HG02623 (cell line): ENCODE data around the gene OR1N2.
"Not testable (repeated sequence)": the region's sequence is repeated elsewhere in the genome, so short reads cannot be mapped to it uniquely, and the experiment has no call there.

Experiments
- ATAC-seq: cut with Tn5 transposase; IDR thresholded peaks from one replicate; pipeline ENCODE4 v1.9.1; 2021; ENCODE audit warnings: moderate library complexity; ENCODE audit not compliant: unreplicated experiment

The OR1N2 gene, protein sequence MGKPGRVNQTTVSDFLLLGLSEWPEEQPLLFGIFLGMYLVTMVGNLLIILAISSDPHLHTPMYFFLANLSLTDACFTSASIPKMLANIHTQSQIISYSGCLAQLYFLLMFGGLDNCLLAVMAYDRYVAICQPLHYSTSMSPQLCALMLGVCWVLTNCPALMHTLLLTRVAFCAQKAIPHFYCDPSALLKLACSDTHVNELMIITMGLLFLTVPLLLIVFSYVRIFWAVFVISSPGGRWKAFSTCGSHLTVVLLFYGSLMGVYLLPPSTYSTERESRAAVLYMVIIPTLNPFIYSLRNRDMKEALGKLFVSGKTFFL

DNA sequence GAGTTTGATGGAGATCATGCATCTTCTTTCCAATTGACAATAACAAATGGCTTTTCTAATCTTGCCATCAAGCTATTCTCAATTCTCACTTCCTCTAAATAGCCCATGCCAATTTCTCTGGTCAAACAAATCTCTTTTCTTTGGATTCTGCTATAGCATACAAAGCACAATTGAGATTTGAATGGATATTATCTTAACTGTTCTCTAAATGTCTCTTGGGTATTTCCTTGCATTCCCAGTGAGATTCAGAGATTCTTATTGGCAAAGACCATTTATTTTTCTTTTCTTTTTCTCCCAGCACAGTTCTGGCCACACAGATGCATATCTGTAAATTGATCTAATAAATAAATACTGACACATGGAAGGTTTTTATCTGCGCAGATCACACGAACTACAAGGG is at the start of gene OR1N2:
Gene OR1N2, plus strand, starts transcription at position 301 of the 400 bp plus-strand sequence. CDS start 100 bp downstream, outside the sequence.
- no peak for ATAC-seq

DNA sequence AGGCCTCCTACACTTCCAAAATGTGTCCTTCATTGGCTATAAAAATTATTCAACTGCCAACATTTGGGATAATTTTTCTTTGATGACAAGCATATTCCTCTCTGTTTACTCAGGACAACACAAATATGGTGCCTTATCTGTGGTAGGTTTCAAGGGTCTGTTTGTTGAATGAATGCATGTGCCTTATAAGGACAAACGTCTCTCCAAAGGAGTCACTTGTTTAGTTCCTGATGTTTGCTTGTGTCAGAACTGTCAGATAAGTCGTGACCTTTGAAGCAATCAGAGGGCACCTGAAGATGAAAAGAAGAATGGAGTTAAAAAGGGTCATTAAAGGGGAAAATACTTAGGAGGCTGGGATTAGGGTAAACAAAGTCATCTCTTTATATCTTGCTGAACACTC is 45.9 kb upstream of the OR1N2 start:
- no peak for ATAC-seq

DNA sequence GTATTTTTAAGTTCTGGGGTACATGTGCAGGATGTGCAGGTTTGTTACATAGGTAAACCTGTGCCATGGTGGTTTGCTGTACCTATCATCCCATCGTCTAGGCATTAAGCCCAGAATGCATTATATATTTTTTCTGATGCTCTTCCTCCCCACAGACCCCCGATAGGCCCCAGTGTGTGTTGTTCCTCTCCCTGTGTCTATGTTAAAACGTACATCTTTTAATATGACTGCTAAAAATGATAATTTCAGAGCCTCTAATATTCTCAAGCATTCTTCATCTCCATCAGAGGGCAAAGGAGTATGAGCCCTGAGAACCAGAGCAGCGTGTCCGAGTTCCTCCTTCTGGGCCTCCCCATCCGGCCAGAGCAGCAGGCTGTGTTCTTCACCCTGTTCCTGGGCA is 42.4 kb upstream of the OR1N2 start, which contains the start of gene OR1J2:
Gene OR1J2, plus strand, starts transcription at position 301 of the 400 bp plus-strand sequence. Its CDS starts 0 bp downstream, at position 301.
- no peak for ATAC-seq

DNA sequence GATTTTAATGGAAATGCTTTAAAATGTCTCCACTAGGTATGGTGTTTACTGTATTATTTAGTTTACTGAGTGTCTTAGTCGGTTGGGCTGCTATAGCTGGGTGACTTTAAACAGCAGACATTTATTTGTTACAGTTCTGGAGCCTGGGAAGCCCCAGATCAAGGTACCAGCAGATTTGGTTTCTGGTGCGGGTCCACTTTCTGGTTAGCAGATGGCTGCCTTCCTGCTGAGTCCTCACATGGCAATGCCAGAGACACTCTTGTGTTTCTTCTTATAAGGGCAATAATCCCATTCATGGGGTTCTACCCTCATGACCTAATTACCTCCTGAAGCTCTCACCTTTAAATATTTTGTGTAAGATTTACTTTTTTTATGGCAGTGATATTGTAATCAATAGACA is 34.7 kb upstream of the OR1N2 start:
- no peak for ATAC-seq

DNA sequence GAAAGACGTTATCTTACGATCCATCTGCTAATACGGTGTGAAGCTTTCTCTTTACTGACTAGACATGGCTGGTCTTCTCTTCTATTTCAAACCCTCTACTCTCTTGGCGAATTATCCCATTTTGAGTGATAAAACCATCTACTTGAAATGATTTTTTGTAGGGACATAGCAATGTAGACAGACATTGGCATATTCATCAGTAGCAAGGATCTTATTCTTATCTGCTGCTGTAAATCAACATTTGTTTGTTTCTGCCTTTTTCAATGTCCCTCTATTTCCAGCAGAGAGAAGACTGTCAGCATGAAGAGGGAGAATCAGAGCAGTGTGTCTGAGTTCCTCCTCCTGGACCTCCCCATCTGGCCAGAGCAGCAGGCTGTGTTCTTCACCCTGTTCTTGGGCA is 34.1 kb upstream of the OR1N2 start, which contains the start of gene OR1J4:
Gene OR1J4, plus strand, starts transcription at position 301 of the 400 bp plus-strand sequence. Its CDS starts 0 bp downstream, at position 301.
- ATAC-seq = no peak

DNA sequence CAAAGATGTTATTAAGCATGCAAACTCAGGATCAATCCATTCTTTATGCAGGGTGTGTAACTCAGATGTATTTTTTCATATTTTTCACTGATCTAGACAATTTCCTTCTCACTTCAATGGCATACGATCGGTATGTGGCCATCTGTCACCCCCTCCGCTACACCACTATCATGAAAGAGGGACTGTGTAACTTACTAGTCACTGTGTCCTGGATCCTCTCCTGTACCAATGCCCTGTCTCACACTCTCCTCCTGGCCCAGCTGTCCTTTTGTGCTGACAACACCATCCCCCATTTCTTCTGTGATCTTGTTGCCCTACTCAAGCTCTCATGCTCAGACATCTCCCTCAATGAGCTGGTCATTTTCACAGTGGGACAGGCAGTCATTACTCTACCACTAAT is 33.5 kb upstream of the OR1N2 start:
- no peak for ATAC-seq

DNA sequence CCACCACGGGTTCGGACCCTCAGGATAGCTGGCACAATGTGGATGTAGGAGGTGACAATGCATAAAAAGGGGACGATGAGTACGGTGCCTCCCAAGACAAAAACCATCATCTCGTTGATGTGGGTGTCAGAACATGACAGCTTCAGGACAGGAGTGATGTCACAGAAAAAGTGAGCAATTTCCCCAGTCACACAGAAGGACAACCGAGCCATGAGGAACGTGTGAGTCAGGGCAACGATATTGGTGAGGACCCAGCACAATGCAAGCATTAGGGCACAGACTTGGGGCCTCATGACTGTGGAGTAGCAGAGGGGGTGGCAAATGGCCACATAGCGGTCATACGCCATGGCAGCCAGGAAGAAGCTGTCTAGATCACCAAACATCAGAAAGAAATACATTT is 26.3 kb upstream of the OR1N2 start:
- no peak for ATAC-seq

DNA sequence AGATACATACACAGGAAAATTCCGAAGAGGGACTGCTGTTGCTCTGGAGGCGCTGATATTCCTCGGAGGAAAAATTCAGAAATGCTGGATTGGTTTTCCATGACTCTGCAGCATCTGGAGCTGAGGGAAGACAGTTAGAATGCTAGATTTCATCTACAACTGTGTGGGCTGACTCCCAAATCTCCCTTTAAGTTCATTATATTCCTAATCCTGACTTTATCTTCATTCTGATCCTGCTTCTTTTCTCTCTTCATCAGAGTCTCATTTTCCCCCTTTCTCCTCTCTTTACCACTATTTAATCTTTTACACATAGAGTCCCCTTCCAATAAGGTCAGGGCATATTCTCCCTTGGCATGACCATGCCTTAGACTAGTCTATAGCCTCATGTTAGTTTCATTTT is 25.7 kb upstream of the OR1N2 start, which contains the start of gene OR1N1:
Gene OR1N1, minus strand, starts transcription at position 101 of the 400 bp plus-strand sequence. Its CDS starts 0 bp downstream, at position 101.
- no peak for ATAC-seq

DNA sequence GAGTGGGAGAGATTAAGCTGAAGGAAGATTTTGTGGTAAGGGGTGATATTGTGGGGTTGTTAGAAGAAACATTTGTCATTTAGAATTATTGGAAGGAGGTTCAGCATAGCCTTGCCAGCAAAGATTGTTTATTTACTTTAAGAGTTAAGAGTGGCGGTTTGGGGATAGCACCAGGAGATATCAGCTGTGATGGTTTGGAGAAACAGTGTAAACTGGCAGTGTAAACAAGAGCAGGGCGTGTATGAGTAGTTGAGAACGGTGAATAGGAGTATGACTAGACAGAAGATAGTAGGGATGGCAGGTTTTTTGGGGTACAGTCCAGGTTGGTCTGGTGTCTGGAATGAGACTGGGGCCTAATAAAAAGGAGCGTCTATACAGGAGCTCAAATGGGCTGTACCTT is 21.8 kb upstream of the OR1N2 start:
- not testable (repeated sequence) for ATAC-seq

DNA sequence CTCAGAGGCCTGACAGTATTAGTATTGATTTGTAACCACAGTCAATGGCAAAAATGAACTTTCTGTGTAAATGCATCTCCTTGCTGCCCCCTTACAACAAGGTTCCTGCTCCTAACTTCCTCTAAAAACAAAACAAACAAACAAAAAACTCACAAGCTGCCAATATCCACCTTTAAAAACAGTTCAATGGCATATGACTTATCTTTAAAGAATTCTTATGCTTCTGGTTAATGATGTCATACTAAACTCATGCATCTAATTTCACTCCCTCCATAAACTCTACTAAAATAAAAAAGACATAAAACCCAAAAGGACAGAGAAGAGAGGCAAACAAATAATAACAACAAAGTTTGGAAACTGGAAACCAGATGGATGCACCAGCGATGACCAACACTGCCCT is 16.8 kb upstream of the OR1N2 start:
- ATAC-seq = no peak

DNA sequence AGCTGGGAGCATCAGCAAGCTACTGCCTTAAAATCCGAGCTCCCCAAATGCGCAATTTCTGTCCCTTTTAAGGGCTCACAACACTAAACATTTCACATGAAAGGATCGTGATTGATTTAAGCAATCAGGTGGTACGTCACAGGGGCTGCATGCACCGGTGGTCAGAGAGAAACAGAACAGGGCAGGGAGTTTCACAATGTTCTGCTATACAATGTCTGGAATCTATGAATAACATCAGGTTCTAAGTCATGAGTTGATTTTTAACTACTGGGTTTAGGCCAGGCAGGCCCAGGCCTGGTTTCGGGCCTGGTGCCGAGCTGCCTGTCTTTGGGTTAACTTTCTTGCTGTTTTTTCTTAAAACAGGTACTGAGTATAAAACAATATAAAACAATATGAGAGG is 15.8 kb upstream of the OR1N2 start:
- not testable (repeated sequence) for ATAC-seq

DNA sequence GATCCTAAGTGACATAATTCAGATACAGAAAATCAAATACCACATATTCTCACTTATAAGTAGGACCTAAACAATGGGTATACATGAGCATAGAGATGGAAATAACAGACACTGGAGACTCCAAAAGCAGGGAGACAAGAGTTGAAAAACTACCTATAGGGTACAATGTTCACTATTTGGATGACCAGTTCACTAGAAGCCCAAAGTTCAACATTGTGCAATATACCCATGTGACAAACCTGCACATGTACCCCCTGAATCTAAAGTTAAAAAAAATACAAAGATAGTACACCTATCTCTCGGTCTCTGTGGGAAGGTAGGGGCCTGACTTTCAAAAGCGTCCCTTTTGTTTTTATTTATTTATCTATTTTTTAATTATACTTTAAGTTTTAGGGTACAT is 14.2 kb upstream of the OR1N2 start:
- ATAC-seq = no peak

DNA sequence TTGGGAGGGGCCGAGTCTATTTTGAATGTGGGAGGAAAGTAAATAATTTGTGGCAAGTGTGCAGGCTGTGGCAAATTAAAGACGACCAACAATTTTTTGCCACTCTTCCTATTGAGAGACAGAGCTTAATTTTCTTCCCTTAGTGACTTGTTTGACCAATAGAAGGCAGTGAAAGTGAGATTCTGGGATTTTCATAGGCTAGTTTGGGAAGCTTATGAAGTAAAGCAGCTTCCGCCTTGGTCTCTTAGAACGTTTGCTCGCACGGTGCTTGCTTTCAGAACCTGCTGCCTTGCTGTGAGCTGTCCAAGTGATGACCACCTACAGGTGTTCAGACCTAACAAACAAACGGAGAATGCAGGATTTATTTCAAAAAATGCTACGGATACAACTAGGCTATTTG is 6.7 kb upstream of the OR1N2 start:
- ATAC-seq = no peak

DNA sequence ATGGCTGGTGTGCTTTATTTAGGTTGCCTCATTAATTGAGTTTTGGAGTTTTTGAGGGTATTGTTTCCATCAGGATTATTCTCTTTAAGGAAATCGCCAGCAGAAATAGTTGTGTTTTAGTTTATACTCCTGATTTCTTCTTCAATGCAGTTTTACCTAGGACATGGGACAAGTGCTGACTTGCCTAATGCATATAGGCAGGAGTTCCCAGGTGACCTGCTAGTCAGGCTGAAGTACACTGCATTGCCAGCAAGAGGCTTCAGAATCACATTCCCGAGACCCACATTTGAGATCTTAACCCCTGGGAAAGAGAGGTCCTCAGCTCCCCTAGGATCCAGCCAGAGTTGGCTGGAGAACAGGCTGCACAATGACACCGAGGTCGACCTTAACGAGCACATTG is 1.5 kb upstream of the OR1N2 start:
- ATAC-seq = no peak

DNA sequence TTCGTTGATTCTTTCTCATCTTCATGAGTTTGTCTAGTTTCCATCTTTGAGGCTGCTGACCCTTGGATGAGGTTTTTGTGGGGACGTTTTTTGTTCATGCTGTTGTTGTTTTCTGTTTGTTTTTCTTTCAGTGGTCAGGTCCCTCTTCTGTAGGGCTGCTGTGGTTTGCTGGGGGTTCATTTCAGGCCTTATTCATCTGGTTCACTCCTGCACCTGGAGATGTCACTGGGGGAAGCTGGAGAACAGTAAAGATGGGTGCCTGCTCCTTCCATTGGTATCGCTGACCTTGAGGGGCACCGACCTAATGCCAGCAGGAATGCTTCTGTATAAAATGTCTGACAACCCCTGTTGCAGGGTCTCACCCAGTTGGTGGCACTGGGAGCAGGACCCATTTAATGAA is 8.5 kb downstream of the OR1N2 start:
- no peak for ATAC-seq

DNA sequence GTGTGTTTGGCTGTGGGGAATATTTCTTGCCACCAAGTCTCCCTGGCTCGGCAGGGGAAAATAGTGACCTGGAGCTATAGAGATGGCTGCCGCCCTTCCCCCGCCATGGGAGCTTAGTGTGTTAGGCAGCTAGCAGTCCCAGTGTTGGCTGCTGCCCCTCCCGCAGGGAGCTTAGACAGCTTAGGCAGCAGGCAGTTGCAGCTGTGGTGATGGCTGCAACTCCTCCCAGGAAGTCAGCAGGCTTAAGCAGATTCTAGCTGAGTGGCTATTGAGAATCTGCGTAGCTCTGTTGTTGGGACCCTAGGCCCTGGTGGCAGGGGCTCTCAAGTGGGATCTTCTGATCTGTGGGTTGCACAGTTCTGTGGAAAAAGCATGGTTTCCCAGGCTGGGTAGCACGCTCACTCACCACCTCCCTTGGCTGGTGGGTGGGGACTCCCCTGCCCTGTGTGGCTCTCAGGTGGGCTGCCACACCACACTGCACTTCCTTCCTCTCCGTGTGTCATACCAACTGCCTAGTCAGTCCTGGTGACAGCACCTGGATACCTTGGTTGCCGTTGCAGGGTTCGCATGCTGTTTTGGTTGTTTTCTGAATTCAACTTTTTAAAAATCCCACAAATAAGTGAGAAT is 9.3 kb downstream of the OR1N2 start:
- ATAC-seq = no peak

DNA sequence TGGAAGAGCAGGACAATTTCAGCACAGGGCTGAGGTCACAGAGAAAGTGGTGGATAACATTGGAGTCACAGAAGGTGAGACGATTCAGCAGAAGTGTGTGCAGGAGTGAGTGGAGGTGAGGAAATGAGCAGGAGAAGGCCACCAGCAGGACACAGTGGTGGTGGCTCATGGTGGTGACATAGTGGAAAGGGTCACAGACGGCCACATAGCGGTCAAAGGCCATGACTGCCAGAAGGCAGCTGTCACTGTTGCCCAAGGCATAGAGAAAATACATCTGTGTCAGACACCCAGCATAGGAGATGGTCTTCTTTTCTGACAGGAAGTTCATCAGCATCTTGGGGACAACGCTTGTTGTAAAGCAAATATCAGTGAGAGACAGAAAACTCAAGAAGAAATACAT is 15.0 kb downstream of the OR1N2 start:
- ATAC-seq = no peak

DNA sequence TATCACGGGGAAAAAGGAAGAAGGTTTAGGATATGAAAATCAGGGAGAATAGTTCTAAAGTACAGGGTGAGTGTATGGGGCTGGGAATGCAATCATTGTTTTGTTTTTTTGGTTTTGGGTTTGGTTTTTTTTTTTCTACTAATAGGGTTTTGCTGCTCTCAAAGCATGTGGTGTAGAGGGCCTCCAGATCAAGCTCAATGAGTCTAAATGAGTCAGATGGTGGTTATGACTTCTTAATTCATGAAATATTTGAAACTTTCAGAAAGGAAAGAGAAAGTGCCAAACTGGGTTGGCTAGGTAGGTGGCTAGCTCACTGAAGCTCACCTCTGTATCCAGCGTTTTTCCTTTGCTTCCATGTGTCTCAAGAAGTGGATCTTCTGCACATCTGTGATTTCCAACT is 19.5 kb downstream of the OR1N2 start:
- no peak for ATAC-seq

DNA sequence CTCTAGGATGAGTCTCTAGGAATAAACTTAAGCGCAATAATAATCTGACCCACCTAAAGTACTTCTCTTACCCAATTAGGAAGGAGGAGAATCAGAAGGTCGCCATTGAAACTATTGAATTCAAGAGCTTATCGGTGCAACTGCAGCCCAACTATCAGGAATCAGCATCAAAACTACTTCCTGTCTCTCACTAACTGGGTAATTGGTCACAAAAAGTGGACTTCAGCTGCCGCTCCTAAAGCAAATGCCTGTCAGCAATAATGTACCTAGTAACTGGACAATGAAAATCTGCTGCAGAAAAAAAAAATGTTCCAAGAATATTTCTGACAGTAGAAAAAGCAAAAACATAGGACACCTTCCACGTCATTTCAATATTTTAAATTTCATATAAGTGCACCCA is 27.0 kb downstream of the OR1N2 start:
- no peak for ATAC-seq

DNA sequence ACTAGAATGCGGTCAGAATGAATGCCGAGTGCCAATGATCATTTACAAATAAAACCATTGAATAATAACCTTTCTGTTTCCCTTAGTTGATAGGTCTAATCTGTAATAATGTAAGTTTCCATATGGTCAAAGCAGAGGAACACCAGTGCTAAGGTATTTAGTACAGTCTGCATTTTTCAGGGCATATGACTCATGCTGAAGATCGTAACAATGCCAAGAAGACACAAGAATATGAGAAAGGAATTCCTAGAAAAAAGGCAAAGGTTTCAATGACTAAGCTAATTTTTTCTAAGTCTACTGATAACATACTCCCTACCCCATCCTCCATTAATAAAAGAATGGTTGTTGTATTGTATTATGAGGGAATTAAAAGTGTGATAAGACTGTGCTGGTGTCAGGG is 27.4 kb downstream of the OR1N2 start:
- no peak for ATAC-seq

DNA sequence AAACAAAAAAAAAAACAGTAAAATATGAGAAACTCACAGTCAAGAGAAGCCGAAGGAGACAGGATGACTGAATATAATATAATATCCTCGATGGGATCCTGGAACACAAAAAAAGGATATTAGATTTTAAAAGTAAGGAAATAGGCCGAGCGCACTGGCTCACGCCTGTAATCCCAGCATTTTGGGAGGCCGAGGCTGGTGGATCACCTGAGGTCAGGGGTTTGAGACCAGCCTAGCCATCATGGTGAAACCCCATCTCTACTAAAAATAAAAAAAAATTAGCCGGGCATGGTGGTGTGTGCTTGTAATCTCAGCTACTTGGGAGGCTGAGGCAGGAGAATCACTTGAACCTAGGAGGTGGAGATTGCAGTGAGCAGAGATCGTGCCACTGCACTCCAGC is 30.4 kb downstream of the OR1N2 start, which contains the start of gene OR1L8:
Gene OR1L8, minus strand, starts transcription at position 101 of the 400 bp plus-strand sequence. CDS start 14,907 bp downstream, outside the sequence.
- ATAC-seq = not testable (repeated sequence)
